Liver (tissue), 3 donors: ENCODE measurements around the gene ANGPT4.

Experiments
- ATF3 ChIP-seq: IDR thresholded peaks from 2 replicates; pipeline ENCODE4 v1.6.1; 2016; ENCODE audit warnings: antibody characterized with exemption
- EGR1 ChIP-seq, 2 donors: IDR thresholded peaks; 2 replicates each; pipeline ENCODE4 v1.6.1; 2016 to 2018; ENCODE audit warnings: antibody characterized with exemption in 2 of 2, low read depth in 2 of 2
- HNF4G ChIP-seq: IDR thresholded peaks from 2 replicates; pipeline ENCODE4 v1.6.1; 2016; ENCODE audit warnings: antibody characterized with exemption
- JUND ChIP-seq, 2 donors: IDR thresholded peaks; 2 replicates each; pipeline ENCODE4 v1.6.1; 2016; ENCODE audit warnings: antibody characterized with exemption in 2 of 2
- MAX ChIP-seq: IDR thresholded peaks from 2 replicates; pipeline ENCODE4 v1.6.1; 2016; ENCODE audit warnings: antibody characterized with exemption
- RXRA ChIP-seq, 2 donors: IDR thresholded peaks; 2 replicates each; pipeline ENCODE4 v1.6.1; 2017 to 2018; ENCODE audit warnings: antibody characterized with exemption in 2 of 2, mild to moderate bottlenecking in 1 of 2
- SP1 ChIP-seq: IDR thresholded peaks from 2 replicates; pipeline ENCODE4 v1.6.1; 2018; ENCODE audit warnings: antibody characterized with exemption, mild to moderate bottlenecking
- TAF1 ChIP-seq: conservative IDR thresholded peaks from 2 replicates; pipeline ENCODE4 v1.6.1; 2016; ENCODE audit warnings: antibody characterized with exemption, mild to moderate bottlenecking
- YY1 ChIP-seq: IDR thresholded peaks from 2 replicates; pipeline ENCODE4 v1.6.1; 2016; ENCODE audit warnings: antibody characterized with exemption, mild to moderate bottlenecking
- ZBTB33 ChIP-seq: IDR thresholded peaks from 2 replicates; pipeline ENCODE4 v1.6.1; 2016; ENCODE audit warnings: antibody characterized with exemption
- TF ChIP-seq, protein P1 (sequence below): fragments of 150-350 bp; IDR thresholded peaks from 2 replicates; pipeline ENCODE4 v1.5.1; 2017; ENCODE audit warnings: improper control_type of control experiment, low read depth, low read length; ENCODE audit not compliant: missing input control
- TF ChIP-seq, protein P2 (sequence below): IDR thresholded peaks from 2 replicates; pipeline ENCODE4 v1.6.1; 2016; ENCODE audit warnings: antibody characterized with exemption, mild to moderate bottlenecking
- donor health status: healthy.
- donor health status: healthy.

GRCh38 chr20:859751-860231, 56.3 kb downstream of the ANGPT4 start:
- TF ChIP-seq JUND (IDR thresholded peaks at IDR 0.05) (no peak), ATF3 (no peak), ZBTB33 (no peak), RXRA (IDR thresholded peaks at IDR 0.05) (no peak), TAF1 (no peak), YY1 (no peak), EGR1 (IDR thresholded peaks at IDR 0.05; ENCODE audit: low read depth in 2 of 2) (no peak), HNF4G (no peak), SP1 (no peak), MAX (no peak)
- TF ChIP-seq, protein P1, sequence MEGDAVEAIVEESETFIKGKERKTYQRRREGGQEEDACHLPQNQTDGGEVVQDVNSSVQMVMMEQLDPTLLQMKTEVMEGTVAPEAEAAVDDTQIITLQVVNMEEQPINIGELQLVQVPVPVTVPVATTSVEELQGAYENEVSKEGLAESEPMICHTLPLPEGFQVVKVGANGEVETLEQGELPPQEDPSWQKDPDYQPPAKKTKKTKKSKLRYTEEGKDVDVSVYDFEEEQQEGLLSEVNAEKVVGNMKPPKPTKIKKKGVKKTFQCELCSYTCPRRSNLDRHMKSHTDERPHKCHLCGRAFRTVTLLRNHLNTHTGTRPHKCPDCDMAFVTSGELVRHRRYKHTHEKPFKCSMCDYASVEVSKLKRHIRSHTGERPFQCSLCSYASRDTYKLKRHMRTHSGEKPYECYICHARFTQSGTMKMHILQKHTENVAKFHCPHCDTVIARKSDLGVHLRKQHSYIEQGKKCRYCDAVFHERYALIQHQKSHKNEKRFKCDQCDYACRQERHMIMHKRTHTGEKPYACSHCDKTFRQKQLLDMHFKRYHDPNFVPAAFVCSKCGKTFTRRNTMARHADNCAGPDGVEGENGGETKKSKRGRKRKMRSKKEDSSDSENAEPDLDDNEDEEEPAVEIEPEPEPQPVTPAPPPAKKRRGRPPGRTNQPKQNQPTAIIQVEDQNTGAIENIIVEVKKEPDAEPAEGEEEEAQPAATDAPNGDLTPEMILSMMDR, result no peak
- TF ChIP-seq, protein P2, sequence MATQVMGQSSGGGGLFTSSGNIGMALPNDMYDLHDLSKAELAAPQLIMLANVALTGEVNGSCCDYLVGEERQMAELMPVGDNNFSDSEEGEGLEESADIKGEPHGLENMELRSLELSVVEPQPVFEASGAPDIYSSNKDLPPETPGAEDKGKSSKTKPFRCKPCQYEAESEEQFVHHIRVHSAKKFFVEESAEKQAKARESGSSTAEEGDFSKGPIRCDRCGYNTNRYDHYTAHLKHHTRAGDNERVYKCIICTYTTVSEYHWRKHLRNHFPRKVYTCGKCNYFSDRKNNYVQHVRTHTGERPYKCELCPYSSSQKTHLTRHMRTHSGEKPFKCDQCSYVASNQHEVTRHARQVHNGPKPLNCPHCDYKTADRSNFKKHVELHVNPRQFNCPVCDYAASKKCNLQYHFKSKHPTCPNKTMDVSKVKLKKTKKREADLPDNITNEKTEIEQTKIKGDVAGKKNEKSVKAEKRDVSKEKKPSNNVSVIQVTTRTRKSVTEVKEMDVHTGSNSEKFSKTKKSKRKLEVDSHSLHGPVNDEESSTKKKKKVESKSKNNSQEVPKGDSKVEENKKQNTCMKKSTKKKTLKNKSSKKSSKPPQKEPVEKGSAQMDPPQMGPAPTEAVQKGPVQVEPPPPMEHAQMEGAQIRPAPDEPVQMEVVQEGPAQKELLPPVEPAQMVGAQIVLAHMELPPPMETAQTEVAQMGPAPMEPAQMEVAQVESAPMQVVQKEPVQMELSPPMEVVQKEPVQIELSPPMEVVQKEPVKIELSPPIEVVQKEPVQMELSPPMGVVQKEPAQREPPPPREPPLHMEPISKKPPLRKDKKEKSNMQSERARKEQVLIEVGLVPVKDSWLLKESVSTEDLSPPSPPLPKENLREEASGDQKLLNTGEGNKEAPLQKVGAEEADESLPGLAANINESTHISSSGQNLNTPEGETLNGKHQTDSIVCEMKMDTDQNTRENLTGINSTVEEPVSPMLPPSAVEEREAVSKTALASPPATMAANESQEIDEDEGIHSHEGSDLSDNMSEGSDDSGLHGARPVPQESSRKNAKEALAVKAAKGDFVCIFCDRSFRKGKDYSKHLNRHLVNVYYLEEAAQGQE, result no peak
